Left ventricle myocardium superior (tissue), 1 donor: ENCODE data around the gene LSM12. TPM values are rescaled to one million over a fixed set of nuclear protein-coding genes. Genes with fewer than 3 reads are reported as not detected.
A peak's percentile ranks its signal among the peaks of the same experiment; 100 is the strongest.
"Not testable (repeated sequence)": the region's sequence is repeated elsewhere in the genome, so short reads cannot be mapped to it uniquely, and the experiment has no call there.

ENCODE experiments used
- ATAC-seq: fragments of 200-7000 bp; cut with Tn5 transposase; one replicate; pipeline ENCODE4 v1.9.1; 2020; ENCODE audit warnings: mild to moderate bottlenecking, moderate library complexity
- DNase-seq: peaks from one replicate; pipeline ENCODE4 v3.0.0-alpha.2; 2020
- intact Hi-C: fragments of 100-400 bp; cut with micrococcal nuclease; formaldehyde crosslinking; loops from one replicate; pipeline ENCODE4 v1.11.0; 2022
- total RNA-seq: library from RNA; stranded (reverse); fragmentation: NEBNext Ultra II Directional; extraction: Animal tissue kit (Norgen Biotek cat#: 25700); gene quantifications from one replicate; pipeline ENCODE4 v1.2.1, GENCODE V29; 2021
- donor health status: DM: no; HTN: yes; CAD: no; lungs with severe emphysema.

The LSM12 gene
- total RNA-seq, 1 donor from 2014 or later, result 58.2 TPM

DNA sequence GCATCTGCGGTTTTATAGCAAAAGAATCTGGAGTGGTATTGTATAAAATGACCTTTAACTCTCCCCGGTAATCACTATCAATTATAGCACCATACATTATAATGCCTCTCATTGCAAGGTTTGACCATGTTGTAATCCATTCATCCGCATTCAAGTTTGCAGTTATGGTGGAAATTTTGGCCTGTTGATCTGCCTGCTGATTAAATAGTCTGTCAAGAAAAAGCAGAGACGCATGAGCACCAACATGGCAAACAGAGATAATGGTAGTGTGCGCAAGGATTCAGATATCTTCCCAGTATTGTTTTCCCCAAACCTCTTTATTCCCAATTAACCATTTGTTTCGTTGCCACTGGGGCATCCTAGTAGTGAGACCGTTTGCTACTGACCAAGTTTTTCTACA is 45.2 kb downstream of the LSM12 start:
- ATAC-seq, DNase-seq, intact Hi-C loops: not testable (repeated sequence)

DNA sequence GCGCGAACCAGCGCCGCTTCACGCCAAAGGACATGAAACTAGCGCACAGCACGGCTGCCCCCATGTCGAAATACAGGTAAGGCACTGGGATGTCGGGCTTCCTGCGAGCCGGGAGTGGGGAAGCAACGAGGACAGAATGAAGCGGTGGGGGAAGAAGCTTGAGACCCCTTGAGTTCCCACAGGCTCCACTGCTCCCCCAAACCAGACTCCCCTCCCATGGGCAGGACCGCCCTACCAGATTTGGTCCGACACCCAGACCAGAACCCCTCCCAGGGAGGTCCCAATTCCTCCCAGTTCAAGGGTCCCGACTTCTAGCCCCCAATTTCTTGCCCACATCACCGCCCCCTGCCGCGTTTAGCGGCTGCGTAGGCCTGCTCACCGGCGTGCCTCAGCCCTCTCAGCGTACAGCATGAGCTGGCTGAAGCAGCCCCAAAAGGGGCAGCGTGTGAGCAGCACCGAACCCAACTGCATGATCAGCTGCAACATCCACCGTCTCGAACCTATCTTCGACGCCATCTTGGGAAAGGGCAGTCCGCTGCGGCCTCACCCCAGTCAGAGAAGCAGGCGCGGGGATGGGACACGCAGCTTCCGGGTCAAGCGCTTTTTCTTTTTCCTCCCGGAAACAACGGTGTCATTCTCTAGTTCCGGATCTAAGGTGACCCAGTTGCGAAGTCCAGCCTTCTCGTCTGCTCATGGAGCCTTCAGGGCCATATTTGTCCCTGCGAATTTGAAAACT is 51.9 kb downstream of the LSM12 start, which contains the start of gene TMEM101:
TMEM101 (minus strand) TSS at position 527 of the 736 bp plus-strand sequence; CDS start at position 516, 11 bp downstream.
- peak; percentile 87 for ATAC-seq
- intact Hi-C loops, result no loop called here
- peak; percentile 92 for DNase-seq

DNA sequence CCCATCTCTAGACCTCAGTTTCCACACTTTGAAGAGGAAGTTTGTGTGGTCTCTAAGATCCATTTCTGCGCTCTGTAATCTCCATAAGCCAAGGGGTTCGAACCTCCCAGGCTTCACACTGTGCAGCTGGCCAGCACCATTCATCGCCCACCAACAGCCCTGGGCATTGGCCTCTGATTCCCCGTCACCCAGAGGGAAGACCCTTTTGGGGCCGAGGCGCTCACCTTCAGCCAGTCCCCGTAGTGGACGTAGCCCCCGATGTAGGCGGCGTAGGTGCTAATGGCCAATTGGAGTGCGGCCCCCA is 52.4 kb downstream of the LSM12 start:
- ATAC-seq (peak; percentile 6), DNase-seq (no peak)
- intact Hi-C loops, result no loop called here

DNA sequence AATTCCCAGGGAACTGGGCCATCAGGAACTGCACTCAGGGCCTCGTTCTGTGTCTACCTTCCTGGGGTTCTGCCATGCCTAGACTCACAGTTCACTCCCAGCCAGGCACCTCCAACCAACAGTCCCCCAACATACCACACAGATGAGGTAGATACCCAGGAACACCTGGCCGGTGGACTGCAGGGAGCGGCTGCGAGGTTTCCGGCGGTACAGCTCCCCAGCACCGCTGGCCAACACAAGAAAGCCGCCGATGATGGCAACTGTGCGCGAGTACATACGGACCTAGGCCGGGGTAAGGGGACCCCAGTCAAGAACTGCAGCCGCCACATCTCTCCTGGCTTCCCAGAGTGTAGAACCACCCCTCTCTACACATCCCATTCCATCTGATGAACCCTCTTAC is 53.6 kb downstream of the LSM12 start:
- ATAC-seq, result no peak
- DNase-seq, result no peak
- intact Hi-C loops, result no loop called here

DNA sequence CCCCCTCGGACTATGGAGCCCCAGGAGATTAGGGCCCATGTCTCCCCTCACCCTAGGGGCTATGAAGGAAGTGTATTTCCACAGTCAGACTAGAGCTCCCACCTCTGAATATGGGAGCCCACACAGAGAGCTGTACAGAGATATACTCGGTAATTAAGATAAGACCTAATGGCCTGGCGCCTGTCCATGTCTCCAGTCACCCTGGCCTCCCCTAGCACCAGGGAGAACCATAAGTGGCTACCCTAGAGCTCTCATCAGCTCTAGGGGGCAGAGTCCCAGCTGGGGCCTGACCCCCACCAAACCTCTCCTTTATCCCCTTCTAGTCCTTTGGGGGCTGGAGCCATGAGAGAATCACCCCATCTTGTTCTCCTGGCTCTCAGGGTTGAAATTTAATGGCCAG is 54.1 kb downstream of the LSM12 start:
- ATAC-seq, result peak; percentile 38
- peak; percentile 50 for DNase-seq
- intact Hi-C loops, result no loop called here

DNA sequence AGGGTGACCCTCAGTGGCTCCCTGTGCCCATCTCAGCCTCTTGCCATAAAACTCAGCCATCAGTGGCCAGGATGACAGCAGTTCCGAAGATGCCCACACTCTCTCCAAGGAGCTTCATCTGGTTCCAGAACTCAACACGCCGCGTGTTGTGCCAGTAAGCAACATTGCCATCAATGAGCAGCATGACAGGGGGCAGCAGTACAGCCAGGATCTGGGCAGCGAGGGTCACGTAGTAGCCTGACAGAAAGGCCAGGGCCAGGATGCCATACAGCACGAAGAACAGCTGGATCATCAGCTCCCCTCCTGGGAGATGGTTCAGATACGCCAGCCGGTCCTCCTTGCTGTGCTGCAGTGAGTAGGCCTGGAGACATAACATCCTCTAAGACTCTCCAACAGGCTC is 54.6 kb downstream of the LSM12 start:
- ATAC-seq (no peak), DNase-seq (no peak)
- intact Hi-C loops, result no loop called here

DNA sequence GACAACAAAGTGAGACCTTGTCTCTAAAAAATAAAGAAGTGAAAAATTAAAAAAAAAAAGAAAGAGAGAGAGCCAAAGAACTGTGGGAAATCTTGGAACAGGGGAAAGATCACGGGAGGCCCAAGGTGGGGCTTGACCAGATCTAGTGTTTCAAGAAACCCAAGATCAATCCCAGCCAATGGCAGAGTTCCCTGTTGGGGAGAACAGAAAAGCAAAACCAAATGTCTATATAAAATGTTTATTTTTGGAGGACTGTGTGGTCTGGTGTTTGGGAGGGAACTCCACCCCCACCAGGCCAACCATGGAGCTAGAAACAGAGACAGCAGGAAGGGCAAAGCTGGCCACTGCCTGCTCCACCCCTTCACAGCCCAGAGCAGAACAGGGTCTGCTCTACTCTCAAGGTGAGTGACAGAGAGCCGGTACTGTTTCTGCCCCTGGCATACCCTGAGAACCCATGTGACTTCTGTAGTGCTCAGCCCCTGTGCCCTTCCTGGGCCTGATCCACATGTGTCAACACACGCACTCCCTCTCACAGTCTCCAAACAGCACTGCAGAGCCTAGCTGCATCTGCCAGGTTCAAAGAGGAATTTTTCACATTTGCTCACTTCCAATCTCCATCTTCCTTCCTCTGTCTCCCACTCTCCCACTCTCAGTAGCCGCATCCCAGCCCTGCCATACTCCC is 55.4 kb downstream of the LSM12 start:
- peak; percentile 47 for DNase-seq
- intact Hi-C loops, result no loop called here
- ATAC-seq, result peak; percentile 43

DNA sequence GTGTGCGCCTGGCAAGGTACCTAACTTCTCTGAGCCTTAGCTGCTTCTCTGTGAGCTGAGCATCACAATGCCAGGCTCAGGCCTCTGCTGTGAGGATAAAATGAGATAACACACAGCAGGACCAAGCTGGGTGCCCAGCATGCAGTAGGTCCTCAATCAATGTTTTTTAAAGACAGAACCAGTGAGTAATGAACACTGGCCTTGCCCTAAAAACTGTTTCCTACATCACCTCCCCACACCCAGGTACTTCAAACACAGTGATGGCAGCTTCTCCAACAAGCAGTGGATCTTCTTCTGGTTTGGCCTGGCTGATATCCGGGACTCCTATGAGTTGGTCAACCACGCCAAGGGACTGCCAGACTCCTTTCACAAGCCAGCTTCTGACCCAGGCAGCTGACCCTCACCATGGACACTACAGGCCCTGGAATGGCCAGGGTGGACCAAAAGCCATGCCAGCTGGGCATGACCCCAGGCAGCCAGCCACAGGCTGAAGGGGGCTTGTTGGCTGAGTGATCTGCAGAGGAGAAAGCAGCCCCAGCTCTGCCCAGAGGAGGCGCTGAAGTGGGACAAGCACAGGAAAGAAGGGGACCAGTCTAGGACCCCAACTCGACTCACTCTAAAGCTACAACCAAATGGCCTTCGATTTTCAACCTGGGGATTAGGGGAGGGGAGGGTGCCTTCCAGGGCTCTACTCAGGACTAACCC is 58.1 kb downstream of the LSM12 start:
- DNase-seq, result no peak
- intact Hi-C loops, result no loop called here
- ATAC-seq, result no peak

DNA sequence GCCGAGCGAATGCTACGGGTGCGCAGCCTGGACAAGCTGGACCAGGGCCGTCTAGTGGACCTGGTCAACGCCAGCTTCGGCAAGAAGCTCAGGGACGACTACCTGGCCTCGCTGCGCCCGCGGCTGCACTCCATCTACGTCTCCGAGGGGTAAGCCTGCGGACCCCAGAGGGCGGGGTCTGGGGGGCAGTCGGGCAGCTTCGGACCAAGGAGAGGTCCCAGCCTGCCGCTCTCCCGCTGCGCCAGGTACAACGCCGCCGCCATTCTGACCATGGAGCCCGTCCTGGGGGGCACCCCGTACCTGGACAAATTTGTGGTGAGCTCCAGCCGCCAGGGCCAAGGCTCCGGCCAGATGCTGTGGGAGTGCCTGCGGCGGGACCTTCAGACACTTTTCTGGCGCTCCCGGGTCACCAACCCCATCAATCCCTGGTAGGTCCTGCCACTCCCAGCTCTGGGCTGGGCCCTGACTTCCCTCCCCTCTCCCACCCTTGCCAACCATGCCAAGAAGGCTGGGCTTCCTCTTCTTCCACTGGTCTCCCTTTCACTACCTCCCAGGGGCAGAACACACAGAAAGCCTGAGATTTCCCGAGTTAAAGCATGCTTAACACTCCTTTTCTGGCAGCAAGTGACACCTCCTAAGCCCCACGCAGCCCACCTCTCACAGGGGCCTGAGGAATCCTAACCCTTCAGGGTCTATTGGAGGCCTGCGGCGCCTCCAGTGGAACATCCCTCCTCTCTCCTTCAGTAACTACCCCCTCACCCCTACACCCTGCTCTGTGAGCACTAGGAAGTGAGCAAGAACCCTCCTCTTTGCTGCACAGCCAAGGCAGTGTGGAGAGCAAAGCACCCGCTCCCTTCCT is 58.9 kb downstream of the LSM12 start:
- intact Hi-C loops, result no loop called here
- no peak for DNase-seq
- peak; percentile 11 for ATAC-seq

DNA sequence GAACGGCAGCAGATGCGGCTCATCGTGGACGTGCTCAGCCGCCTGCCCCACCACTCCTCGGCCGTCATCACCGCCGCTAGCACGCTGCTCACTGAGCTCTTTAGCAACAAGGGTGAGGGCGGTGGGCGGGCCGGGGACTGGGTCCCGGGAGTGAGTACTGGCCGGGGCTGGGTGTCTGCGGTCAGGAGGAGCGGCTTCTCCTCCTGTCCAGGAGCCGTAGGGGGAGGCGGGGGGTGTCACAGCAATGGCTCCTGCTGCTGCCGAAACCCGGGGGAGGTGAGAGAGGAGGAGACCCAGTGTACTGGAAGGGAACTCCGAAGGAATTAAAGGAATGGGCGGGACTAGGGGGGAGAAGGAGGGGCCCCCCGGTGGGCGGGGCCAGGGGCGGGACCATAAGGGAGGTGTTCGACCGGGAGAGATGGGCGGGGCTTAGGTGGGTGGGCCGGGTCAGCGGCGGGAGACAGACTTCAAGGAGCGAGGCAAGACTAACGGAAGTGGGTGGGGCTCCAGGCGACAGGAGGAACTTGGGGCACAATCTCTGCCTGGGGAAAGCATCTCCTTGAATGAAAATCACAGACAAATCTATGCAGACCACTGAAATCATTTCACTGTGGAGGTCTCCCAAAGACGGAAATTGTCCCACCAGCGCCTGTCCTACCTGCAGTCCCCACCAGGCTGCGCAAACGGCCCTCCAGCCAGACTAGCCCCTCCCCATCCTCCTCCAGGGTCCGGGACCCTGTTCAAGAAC is 59.7 kb downstream of the LSM12 start:
- ATAC-seq (peak; percentile 92), DNase-seq (peak; percentile 97)
- intact Hi-C loops, result no loop called here

DNA sequence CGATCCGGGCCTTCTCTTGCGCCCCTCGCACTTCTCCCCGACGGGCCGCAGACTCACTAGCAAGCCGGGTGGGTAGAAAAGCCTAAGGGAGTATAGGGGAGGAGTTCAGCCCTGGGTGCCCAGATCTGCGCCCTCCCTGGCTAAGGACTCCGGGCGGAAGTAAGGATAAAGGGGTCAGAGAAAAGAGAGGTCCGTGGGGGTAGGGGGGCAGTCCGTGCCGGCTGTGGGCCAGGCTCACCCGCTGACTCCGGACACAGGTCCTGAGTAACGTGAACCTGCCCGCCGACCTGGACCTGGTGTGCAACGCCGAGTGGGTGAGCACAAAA is 60.2 kb downstream of the LSM12 start:
- intact Hi-C loops, result no loop called here
- ATAC-seq (no peak), DNase-seq (no peak)

DNA sequence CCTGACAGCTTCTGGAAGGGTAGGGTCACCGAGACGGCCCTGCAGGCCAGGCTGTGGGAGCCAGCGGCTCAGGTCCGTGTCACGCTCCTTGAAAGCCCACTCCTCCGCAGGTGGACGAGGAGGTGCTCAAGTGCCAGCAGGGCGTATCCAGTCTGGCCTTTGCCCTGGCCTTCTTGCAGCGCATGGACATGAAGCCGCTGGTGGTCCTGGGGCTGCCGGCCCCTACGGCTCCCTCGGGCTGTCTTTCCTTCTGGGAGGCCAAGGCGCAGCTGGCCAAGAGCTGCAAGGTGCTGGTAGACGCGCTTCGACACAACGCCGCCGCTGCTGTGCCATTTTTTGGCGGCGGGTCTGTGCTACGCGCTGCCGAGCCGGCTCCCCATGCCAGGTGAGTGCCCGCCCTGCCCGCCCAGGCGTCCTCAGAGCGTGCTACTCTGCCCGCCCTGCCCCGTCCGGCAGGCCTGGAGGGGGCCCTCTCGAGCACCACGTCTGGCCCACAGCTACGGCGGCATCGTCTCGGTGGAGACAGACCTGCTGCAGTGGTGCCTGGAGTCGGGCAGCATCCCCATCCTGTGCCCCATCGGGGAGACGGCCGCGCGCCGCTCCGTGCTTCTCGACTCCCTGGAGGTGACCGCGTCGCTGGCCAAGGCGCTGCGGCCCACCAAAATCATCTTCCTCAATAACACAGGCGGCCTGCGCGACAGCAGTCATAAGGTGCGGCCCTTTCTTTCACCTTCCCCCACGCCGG is 60.8 kb downstream of the LSM12 start:
- intact Hi-C loops, result no loop called here
- ATAC-seq, result peak; percentile 37

DNA sequence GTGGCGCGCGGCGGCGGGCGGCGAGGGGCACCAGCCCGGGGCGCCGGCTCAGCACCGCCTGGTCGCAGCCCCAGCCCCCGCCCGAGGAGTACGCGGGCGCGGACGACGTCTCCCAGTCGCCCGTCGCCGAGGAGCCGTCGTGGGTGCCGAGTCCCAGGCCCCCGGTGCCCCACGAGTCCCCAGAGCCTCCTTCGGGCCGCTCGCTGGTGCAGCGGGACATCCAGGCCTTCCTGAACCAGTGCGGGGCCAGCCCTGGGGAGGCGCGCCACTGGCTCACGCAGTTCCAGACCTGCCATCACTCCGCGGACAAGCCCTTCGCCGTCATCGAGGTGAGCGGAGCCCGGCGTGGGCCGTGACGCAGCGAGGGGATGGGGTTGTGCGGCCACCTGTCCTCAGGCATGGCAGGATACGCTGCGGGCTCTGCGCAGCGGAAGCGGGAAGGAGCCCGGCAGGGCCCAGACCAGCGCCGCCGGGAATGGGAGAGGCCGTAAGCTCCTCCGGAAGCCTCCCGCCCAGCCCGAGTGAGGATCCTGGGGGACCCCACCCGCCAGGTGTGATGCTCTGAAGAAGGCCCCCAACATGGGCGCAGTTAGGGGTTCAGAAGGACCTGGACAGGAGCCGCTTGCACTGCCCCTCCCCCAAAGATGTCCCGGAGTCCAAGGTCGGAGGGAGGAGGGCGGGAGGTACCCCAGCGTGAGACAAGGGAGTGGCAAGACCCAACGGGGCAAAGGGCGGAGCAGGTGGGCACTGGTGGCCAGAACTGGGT is 61.5 kb downstream of the LSM12 start:
- DNase-seq, result no peak

More for the DNA sequence above, 60.8 kb downstream of the LSM12 start:
- peak; percentile 56 for DNase-seq

DNA sequence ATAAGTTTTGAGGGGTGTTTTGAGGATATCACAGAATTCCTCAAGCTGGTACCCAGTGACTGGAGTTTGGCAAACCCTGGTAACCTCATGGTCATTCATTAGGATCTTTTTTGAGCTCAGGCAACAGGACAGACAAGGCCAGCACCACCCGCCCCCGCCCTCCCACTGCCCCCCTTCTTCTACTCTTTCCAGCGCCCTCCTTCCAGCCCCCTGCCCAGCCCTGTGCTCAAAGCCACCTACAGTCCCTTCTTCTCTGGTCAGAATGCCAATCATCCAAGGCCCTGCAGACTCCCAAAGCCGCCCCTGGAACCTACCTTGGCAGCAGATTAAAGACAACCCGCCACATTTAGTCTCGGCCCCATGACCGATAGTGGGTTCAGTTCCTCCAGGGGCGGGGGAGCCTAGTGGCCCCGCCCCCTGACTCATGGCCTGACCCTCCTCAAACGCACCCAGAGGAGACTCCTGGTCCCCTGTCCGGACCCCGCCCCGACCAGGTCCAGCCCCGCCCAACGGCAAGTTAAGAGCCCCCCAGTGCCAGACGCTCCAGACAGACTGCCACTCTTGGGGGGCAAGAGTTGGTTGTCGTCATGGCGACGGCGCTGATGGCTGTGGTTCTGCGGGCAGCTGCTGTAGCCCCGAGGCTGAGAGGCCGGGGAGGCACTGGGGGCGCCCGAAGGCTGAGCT is 62.3 kb downstream of the LSM12 start, which contains the start of gene NAGS:
NAGS (plus strand) TSS at position 546 of the 684 bp plus-strand sequence; CDS start at position 588, 42 bp downstream.
- DNase-seq (no peak), ATAC-seq (no peak)
- intact Hi-C loops, result no loop called here

More for the DNA sequence above, 61.5 kb downstream of the LSM12 start:
- intact Hi-C loops, result no loop called here
- no peak for ATAC-seq

DNA sequence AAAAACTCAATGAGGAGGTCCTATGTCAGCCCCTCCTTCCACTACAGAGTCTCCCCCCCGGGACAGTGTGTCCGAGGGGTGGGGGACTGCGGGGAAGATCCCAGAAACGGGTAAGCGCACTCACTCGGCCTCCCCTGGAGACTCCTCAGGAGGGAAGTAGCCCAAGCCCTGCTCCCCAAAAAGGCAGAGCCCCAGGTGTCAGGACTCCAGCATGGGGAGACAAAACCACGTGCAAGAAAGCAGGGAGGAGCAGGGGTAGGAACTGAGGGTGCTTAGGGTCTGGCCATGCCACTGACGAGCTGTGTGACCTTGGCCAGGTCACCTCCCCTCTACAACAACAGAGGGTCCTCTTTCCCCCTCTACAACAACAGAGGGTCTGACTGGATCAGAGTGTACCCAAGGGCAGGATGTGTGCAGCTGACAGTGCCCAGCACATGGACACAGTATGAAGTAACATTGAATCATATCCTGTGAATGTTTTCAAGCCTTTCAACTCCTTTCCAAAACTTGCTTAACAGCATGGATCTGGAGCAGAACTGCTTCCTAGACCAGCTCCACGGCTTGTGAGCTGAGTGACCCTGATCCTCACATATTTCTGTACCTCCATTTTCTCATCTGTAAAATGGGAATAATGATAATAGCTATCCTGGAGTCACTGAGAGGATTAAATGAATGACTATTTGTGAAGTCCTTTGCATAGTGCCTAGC is 64.2 kb downstream of the LSM12 start:
- ATAC-seq, result no peak
- intact Hi-C loops, result no loop called here
- DNase-seq, result no peak

DNA sequence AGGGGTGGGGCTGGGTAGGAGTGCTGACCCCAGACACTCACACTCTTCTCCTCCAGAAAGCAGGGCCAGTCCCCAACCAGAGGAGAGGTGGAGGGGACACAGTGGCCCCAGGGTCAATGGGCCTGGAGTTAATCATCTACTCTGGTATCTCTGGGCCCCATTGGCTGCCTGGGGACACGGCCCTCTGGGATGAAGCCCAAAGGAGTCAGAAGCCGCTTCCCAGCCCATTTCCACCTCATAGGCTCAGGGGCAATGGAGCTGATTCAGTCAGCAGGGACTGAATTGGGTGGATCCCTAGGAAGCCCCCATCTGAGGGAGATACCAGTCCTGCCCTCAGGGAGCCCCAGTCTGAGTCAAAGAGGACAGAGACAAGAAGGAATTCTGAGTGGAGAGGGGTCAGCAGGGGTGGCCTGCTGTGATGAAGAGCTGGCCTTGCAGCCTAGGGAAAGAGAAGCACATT is 65.0 kb downstream of the LSM12 start:
- ATAC-seq, result no peak
- intact Hi-C loops, result no loop called here
- no peak for DNase-seq
